Inflammatory macrophage treated with lipopolysaccharide for 1 hour (primary cell): ENCODE measurements around the gene FOXJ3.
"Not testable (repeated sequence)": the region's sequence is repeated elsewhere in the genome, so short reads cannot be mapped to it uniquely, and the experiment has no call there.

Experiments used
- DNase-seq, 2 donors: peaks; one replicate each; pipeline ENCODE4 v3.0.0-alpha.2; 2020 to 2022

FOXJ3 gene

GRCh38 chr1:42239555-42239954 lies 95.5 kb downstream of the FOXJ3 start:
- DNase-seq = no peak

- no peak for DNase-seq
Measured at GRCh38 chr1:42239041-42239440, 96.0 kb downstream of the FOXJ3 start.

DNA sequence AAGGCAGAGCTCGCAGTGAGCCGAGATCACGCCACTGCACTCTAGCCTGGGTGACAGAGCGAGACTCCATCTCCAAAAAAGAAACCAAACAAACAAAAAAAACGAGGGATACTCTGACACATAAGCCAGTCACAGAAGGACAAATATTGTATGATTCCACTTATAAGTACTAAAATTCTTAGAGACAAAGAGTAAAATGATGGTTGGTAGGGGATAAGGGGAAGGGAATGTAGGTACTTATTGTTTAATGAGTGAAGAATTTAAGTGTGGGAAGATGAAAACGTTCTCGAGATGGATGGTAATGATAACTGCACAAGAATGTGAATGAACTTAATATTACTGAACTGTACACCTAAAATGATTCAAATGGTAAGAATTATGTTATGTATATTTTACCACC lies 103.8 kb downstream of the FOXJ3 start:
- DNase-seq = no peak

DNA sequence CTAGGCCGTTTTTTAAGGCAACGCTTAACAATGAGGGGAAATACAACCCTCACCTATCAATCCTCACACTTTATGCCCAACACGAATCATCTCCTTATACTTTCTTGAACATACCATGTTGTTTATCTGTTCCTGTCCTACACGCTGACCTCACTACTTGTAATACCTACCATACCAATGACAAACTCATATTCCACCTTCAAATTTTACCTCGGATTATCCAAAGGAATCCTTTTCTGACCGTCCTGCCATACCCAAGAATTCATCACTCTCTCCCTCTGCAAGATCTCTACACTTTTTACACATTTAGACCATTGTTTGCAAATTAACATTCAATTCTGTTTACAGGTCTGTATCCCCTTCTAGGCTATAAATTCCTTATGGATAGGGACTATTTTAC lies 106.1 kb downstream of the FOXJ3 start:
- no peak for DNase-seq

GRCh38 chr1:42223036-42223435 lies 112.0 kb downstream of the FOXJ3 start:
- DNase-seq = no peak

- DNase-seq = no peak
Measured at GRCh38 chr1:42221952-42222606, 113.0 kb downstream of the FOXJ3 start.

- DNase-seq = no peak
Measured at GRCh38 chr1:42221456-42221855, 113.6 kb downstream of the FOXJ3 start.

- no peak for DNase-seq
Measured at GRCh38 chr1:42219627-42220026, 115.4 kb downstream of the FOXJ3 start.

DNA sequence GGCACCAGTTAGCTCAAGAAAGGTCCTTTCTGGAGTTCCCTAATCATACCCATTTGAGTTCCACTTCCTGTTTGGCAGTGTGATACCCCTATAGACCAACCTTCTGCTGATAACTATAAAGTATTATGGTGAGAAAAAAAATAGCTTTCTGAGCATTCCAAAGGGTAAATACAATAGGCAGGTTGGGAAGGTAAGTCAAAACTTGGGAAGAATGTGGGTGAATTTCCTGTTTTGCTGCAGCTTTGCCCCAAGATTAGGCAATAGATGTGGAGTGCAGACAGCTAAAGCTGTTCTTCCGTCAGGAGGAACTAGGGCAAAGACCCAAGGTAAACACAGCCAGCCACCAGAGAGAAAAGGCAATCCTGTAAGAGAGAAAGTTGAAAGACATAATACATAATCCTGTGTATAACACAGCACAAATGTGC lies 120.6 kb downstream of the FOXJ3 start:
- peak; percentile 16 to 23 for DNase-seq

DNA sequence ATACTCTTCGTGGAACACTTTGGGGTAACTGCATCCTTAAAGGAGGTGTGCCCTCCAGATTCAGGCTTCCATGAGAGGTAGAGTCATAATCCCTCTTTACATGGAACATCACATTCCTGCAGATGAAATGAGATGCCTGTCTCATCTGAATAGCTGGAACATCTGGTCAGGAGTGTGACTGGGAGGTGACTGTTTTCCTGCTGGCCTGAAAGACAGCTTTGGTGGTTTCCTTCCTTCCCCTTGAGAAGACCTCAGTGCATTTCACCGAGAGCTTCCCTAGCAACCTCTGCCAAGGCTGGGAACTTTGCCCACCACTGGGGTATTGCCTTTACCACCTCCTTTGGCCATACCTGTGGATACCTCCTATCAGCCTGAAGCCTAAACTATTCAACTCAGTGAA lies 123.8 kb downstream of the FOXJ3 start:
- no peak for DNase-seq

DNA sequence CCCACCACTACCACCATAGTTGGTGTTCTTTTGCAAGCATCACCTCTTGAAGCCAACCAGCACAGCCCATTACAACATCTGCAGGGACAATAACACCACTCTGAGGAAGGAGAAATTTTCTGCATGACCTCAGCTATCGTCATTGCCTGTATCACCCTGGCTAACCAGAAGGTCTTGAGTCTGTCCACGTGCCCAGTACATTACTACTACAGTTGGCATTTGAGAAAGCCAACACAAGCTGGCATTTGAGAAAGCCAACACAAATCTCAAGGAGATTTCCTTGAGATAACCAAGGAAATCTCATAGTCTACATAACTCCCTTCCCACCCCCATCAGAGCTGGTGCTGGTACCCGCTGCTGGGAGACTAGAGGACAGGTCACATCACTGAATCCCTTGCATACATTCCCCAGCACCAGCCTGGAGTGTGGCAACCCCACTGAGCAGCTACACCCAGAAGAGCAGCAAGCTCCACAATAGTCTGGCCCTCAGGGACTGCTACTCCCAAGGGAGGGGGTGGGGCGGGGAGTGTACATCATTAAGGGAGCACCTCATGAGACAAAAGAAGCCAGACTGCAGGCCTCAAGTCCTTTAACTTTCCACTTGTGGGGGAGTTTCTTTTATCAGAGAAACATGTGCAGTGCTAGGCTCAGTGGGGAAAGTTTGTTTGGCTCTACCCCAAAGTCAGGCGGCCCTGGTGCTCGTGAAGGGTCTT lies 124.5 kb downstream of the FOXJ3 start:
- no peak for DNase-seq

DNA sequence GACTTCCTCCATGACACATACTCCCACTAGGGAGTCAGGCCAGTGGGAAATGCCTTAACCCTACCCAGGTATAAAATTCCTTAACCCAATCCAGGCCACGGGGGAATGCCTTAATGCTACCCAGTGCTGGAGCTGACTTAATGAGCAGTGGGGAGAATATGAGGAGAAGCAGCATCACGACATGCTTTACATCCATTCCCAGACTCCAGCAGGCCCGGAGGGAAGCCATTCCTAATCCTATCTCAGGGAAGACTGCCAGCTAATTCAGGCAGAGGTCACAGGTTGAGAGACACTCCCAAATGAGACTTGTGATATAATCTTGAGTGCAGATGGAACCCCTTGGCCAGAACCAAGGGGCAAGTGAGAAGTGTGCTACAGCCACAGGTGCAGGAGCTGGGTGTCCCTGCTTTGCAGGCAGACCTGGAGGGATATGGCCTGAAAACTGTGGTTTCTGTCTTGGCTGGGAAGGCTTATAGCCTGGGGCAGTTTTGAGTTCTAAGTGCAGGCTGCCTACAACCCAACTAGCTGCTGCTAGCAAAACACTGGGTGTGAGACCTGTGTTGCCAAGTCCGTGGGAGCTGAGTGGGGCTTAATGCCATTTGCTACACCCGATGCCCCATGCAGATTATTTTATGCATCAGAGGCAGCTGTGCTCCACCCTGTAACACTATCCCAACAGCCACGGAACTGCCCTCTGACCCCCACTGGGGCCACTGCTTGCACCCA lies 125.3 kb downstream of the FOXJ3 start:
- DNase-seq = no peak

GRCh38 chr1:42206930-42207329 lies 128.1 kb downstream of the FOXJ3 start:
- DNase-seq = not testable (repeated sequence)

DNA sequence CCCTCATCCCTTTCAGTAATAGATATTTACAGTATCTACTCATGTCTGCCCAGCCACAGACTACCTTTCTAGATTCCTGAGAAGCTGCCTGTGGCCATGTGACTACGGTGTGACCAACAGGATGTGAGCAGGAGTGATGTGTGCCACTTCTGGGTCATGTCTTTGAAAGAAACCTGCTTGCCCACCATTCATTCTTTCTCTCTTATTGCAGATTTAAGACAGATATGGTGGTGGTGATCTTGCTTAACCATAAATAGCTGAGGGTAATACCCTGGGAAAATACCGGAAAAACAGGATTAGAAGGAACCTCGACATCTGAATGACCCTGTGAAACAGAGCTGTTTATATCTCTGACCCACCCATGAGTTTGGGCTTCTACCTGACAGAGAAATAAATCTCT lies 128.9 kb downstream of the FOXJ3 start:
- no peak for DNase-seq

DNA sequence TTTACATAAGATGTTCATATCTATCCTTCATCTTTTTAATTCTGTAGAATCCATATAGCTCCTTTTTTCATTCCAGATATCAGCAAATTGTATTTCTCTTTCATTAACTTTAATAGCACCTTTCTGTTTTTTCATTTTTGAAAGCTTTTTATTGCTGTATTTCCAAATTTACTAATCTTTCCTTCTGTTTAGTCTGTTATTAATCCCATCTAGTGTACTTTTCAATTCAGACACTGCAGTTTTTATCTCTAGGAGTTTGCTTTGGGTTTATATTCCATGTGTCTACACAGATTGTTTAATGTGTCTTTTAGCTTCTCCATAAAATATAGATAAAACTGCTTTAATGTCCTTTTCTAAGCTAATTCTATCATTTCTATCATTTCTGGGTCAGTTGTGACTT lies 133.0 kb downstream of the FOXJ3 start:
- no peak for DNase-seq

DNA sequence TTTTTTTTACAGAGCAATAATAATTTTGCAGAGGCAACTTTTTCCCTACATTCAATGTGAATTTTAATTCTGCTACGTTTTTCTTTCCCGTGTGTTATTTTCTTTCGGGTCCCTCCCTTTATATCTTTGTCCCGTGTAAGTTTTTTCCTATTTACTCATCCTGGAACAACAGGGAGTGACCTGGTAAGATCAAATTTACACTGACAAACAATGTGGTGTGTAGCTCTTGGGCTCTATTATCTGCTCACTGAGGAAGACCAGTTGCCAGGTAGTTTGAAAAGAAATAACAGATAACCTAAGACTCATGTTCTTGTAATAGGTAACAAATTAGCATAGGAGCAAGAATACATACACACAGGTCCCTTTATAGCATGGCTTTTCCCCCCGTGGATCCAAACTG lies 136.8 kb downstream of the FOXJ3 start:
- no peak for DNase-seq

DNA sequence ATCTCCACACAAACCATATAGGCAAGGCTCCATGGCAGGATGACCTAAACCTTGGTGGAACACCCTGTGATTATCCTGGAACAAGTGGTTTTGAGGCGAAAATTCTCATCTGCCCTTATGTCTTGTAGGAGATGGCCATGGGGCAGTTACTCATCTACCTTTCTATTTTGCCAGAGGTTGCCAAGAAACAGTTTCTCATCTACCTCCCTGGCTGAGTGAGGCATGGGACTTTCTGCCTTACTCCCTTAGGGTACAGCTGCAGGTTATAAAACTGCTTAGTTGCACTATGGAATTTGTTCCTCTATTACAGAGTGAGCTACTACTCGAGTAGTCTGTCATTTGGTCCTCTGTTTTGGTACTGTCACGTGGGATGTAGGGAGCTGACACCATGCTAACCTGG lies 139.2 kb downstream of the FOXJ3 start:
- DNase-seq = no peak

DNA sequence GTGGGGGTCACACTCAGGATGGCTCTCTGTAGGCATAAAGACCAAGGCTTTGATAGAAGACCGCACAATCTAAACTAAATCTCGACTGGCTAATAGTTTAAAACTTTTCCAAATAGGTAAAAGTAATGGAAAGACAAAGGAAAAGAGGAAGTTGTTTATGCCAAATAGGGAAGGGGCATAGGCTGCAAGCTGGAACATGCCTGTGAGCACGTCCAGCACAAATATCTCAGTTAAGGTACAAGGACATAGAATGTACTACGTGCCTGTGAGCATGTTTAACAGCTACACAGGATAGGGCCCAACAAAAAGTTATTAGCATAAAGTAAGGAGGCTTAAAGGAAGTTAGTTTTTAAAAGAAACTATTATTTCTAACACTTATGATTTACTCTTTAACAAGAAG lies 142.9 kb downstream of the FOXJ3 start:
- no peak for DNase-seq

GRCh38 chr1:42191319-42191718 lies 143.7 kb downstream of the FOXJ3 start:
- no peak for DNase-seq

DNA sequence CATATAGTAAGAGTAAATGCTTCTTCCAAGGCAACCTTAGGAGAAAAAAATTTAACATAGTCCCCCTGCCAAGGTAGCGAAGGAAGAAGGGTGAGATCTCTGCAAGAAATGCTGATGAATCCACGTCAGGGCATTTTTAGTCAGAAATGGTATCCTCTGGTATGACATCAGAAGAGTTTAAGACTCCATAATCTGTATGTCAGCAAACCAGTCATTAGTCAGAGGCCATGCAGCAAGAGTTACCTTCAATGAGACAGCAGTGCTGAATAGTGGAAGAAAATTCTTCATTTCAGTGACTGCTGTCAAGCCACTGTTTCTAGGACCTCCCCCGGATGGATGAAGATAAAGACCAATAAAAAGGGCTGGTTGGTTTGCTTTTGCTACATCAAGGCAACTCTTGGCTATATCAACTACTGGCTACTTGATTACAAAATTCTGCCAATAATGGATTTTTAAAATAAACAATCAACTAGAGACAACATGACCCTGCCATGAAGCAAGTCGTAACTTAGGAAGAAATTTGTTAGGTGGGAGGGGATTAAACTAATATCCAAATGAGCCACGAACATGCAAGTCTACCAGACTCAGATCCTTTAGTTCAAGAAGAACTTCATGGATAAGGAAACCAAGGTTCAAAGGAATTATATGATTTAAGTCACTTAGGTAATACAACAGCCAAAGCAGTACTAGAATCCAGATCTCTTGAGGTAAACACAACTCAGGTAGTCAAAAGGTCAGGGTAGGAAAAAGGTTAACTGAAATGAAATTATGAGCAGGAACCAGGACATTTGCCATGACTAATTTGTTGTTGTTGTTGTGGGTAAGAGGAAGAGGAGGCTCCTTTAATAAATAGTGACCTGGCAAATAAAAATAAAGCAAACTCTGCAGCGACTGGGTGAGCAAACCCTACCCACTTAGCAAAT lies 144.8 kb downstream of the FOXJ3 start:
- no peak for DNase-seq

GRCh38 chr1:42186152-42186551 lies 148.9 kb downstream of the FOXJ3 start:
- no peak for DNase-seq

GRCh38 chr1:42184616-42185015 lies 150.4 kb downstream of the FOXJ3 start:
- DNase-seq = no peak

DNA sequence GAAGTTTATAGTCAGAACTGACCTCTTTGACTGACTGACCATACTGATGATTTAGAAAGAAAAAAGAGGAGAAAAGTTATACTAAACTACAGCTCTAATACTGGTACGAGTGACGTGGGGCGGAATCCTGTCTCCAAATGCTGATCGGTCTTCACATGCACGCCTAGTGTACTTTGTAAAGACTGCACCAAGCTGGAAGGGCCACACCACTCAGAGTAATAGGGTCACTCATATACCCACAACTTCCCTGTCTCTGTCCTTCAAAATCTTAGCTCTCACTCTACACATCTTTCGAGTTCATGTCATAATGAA lies 151.1 kb downstream of the FOXJ3 start:
- DNase-seq = no peak
